ENCODE data around the gene FBP1.
"Not testable (repeated sequence)": the region's sequence is repeated elsewhere in the genome, so short reads cannot be mapped to it uniquely, and the experiment has no call there.

Gene FBP1

GRCh38 chr9:94593459-94594345 is 45.6 kb downstream of the FBP1 start, which contains the start of gene FBP2:
Gene FBP2 (minus strand): TSS chr9:94593824. CDS start chr9:94593726, 98 bp downstream.
- TF ChIP-seq POLR2A (IDR thresholded peaks at IDR 0.05; ENCODE audit: low read length) = no peak
- DNase-seq = no peak

- DNase-seq = not testable (repeated sequence)
Measured at GRCh38 chr9:94592683-94593082, 46.6 kb downstream of the FBP1 start.

GRCh38 chr9:94591876-94592275 is 47.4 kb downstream of the FBP1 start:
- TF ChIP-seq POLR2A (IDR thresholded peaks at IDR 0.05; ENCODE audit: low read length) (no peak), GATA1 (IDR thresholded peaks at IDR 0.05; ENCODE audit: low read depth, low read length) (no peak)
- DNase-seq = no peak

GRCh38 chr9:94591046-94591545 is 48.2 kb downstream of the FBP1 start:
- not testable (repeated sequence) for DNase-seq

GRCh38 chr9:94588681-94589080 is 50.6 kb downstream of the FBP1 start:
- DNase-seq = no peak
- TF ChIP-seq GATA1 (IDR thresholded peaks at IDR 0.05; ENCODE audit: low read depth, low read length) (no peak), POLR2A (IDR thresholded peaks at IDR 0.05; ENCODE audit: low read length) (no peak)

- no peak for DNase-seq
- TF ChIP-seq POLR2A (IDR thresholded peaks at IDR 0.05; ENCODE audit: low read length) (no peak), GATA1 (IDR thresholded peaks at IDR 0.05; ENCODE audit: low read depth, low read length) (no peak)
Measured at GRCh38 chr9:94586814-94587213, 52.5 kb downstream of the FBP1 start.

- DNase-seq = no peak
- no peak for TF ChIP-seq GATA1 (IDR thresholded peaks at IDR 0.05; ENCODE audit: low read depth, low read length)
- no peak for TF ChIP-seq POLR2A (IDR thresholded peaks at IDR 0.05; ENCODE audit: low read length)
Measured at GRCh38 chr9:94586316-94586715, 53.0 kb downstream of the FBP1 start.

- no peak for DNase-seq
- TF ChIP-seq GATA1 (IDR thresholded peaks at IDR 0.05; ENCODE audit: low read depth, low read length) = no peak
- no peak for TF ChIP-seq POLR2A (IDR thresholded peaks at IDR 0.05; ENCODE audit: low read length)
Measured at GRCh38 chr9:94584555-94584954, 54.8 kb downstream of the FBP1 start.

- DNase-seq = no peak
- TF ChIP-seq GATA1 (IDR thresholded peaks at IDR 0.05; ENCODE audit: low read depth, low read length) = no peak
- no peak for TF ChIP-seq POLR2A (IDR thresholded peaks at IDR 0.05; ENCODE audit: low read length)
Measured at GRCh38 chr9:94581728-94582127, 57.6 kb downstream of the FBP1 start.

- no peak for TF ChIP-seq POLR2A (IDR thresholded peaks at IDR 0.05; ENCODE audit: low read length)
- TF ChIP-seq GATA1 (IDR thresholded peaks at IDR 0.05; ENCODE audit: low read depth, low read length) = no peak
- DNase-seq = no peak
Measured at GRCh38 chr9:94577571-94577970, 61.7 kb downstream of the FBP1 start.

GRCh38 chr9:94577036-94577435 is 62.3 kb downstream of the FBP1 start:
- DNase-seq = no peak
- TF ChIP-seq GATA1 (IDR thresholded peaks at IDR 0.05; ENCODE audit: low read depth, low read length) (no peak), POLR2A (IDR thresholded peaks at IDR 0.05; ENCODE audit: low read length) (no peak)

- DNase-seq = no peak
- no peak for TF ChIP-seq GATA1 (IDR thresholded peaks at IDR 0.05; ENCODE audit: low read depth, low read length)
- TF ChIP-seq POLR2A (IDR thresholded peaks at IDR 0.05; ENCODE audit: low read length) = no peak
Measured at GRCh38 chr9:94576131-94576530, 63.2 kb downstream of the FBP1 start.

GRCh38 chr9:94568972-94569712 is 70.2 kb downstream of the FBP1 start:
- TF ChIP-seq POLR2A (IDR thresholded peaks at IDR 0.05; ENCODE audit: low read length) (no peak), GATA1 (IDR thresholded peaks at IDR 0.05; ENCODE audit: low read depth, low read length) (no peak)
- DNase-seq = no peak

- no peak for DNase-seq
- TF ChIP-seq GATA1 (IDR thresholded peaks at IDR 0.05; ENCODE audit: low read depth, low read length) = no peak
- TF ChIP-seq POLR2A (IDR thresholded peaks at IDR 0.05; ENCODE audit: low read length) = no peak
Measured at GRCh38 chr9:94568250-94568889, 70.9 kb downstream of the FBP1 start.
